CD4-positive, alpha-beta memory T cell (primary cell): ENCODE data around the gene SSC5D. TPM values are rescaled to one million over a fixed set of nuclear protein-coding genes. Genes with fewer than 3 reads are reported as not detected.

Experiments
- CTCF ChIA-PET: fragments of 350-600 bp; sonication (Branson Sonifier 250); formaldehyde crosslinking; loops from one replicate; lab custom pipeline; 2021; ENCODE audit warnings: inconsistent platforms; ENCODE audit not compliant: partially characterized antibody; lab: Charles Lee
- POLR2A ChIA-PET: fragments of 350-600 bp; sonication (Branson Sonifier 250); formaldehyde crosslinking; loops from one replicate; lab custom pipeline; 2021; ENCODE audit not compliant: partially characterized antibody; lab: Charles Lee
- DNase-seq, 5 donors: peaks; one replicate each; pipeline versions ENCODE4 v3.0.0 to v3.0.0-alpha.2; 2020 to 2022; ENCODE audit warnings: mixed read lengths in 1 of 5
- H3K27ac ChIP-seq: one replicate; pipeline ENCODE4 v1.7.0; 2013; ENCODE audit warnings: low read depth, low read length
- H3K27me3 ChIP-seq: 2 replicates; pipeline ENCODE4 v1.7.0; 2013; ENCODE audit warnings: mild to moderate bottlenecking, low read length, moderate library complexity; ENCODE audit not compliant: insufficient read depth
- H3K36me3 ChIP-seq: 2 replicates; pipeline ENCODE4 v1.7.0; 2013; ENCODE audit warnings: mild to moderate bottlenecking, low read length, moderate library complexity; ENCODE audit not compliant: insufficient read depth
- H3K4me1 ChIP-seq: 2 replicates; pipeline ENCODE4 v1.7.0; 2013; ENCODE audit warnings: mild to moderate bottlenecking, low read length, moderate library complexity; ENCODE audit not compliant: insufficient read depth
- H3K4me3 ChIP-seq, 2 donors: one replicate each; pipeline ENCODE4 v1.7.0; 2013; ENCODE audit warnings: low read length in 2 of 2, mild to moderate bottlenecking in 1 of 2
- H3K9me3 ChIP-seq, 2 donors: one replicate each; pipeline ENCODE4 v1.7.0; 2013; ENCODE audit warnings: low read length in 2 of 2, control low read depth in 1 of 2; ENCODE audit not compliant: control insufficient read depth in 1 of 2
- H3K27ac Mint-ChIP-seq, 7 donors: one replicate each; pipeline ENCODE4 v1.8.0; 2020 to 2021; ENCODE audit warnings: mixed read lengths in 7 of 7, mild to moderate bottlenecking in 6 of 7, inconsistent platforms in 3 of 7, moderate library complexity in 3 of 7
- H3K27me3 Mint-ChIP-seq, 2 donors: one replicate each; pipeline ENCODE4 v1.8.0; 2020 to 2021; ENCODE audit warnings: mixed read lengths in 2 of 2
- H3K36me3 Mint-ChIP-seq, 2 donors: one replicate each; pipeline ENCODE4 v1.8.0; 2020 to 2021; ENCODE audit warnings: mixed read lengths in 2 of 2, inconsistent platforms in 1 of 2, mild to moderate bottlenecking in 1 of 2
- H3K4me1 Mint-ChIP-seq, 4 donors: one replicate each; pipeline ENCODE4 v1.8.0; 2020 to 2021; ENCODE audit warnings: mixed read lengths in 4 of 4, mild to moderate bottlenecking in 1 of 4
- H3K4me3 Mint-ChIP-seq, 8 donors: one replicate each; pipeline ENCODE4 v1.8.0; 2020 to 2021; ENCODE audit warnings: mixed read lengths in 8 of 8, mild to moderate bottlenecking in 7 of 8, moderate library complexity in 6 of 8, inconsistent platforms in 3 of 8
- H3K9me3 Mint-ChIP-seq, 8 donors: one replicate each; pipeline ENCODE4 v1.8.0; 2020 to 2021; ENCODE audit warnings: mixed read lengths in 8 of 8, mild to moderate bottlenecking in 5 of 8, inconsistent platforms in 3 of 8, moderate library complexity in 1 of 8
- intact Hi-C: fragments of 100-400 bp; cut with micrococcal nuclease; formaldehyde crosslinking; loops from one replicate; pipeline ENCODE4 v1.15.1; 2023
- polyA plus RNA-seq, 2 donors: library from polyadenylated mRNA; unstranded; fragments of 300-500 nt; fragmentation: Illumina TruSeq; gene quantifications; one replicate each; pipeline ENCODE4 v1.2.3, GENCODE V29; 2021
- total RNA-seq, 2 experiments: library from RNA; stranded (reverse); gene quantifications; one replicate each; pipeline ENCODE4 v1.2.3, GENCODE V29; 2021

The SSC5D gene
- total and polyA plus RNA-seq, 4 experiments from 2014 or later: 0.20 to 0.36 TPM; not detected in 2

- Mint-ChIP-seq H3K36me3 (peaks cover 0 to 1% of the 10 kb centered on the region in 2 donors), H3K4me3 (no peak overlapping the region), H3K27me3 (peaks cover 5 to 13% of the 10 kb centered on the region in 2 donors), H3K9me3 (no peaks in the 10 kb centered on the region), H3K27ac (no peak overlapping the region), H3K4me1 (peaks cover 3 to 11% (median 5%) of the 10 kb centered on the region in 4 donors)
- H3K27me3 ChIP-seq: no peaks in the 10 kb centered on the region
- H3K36me3 ChIP-seq: no peaks in the 10 kb centered on the region
- ChIA-PET POLR2A (no interaction called here), CTCF (no interaction called here)
- no peaks in the 10 kb centered on the region for H3K9me3 ChIP-seq
- DNase-seq: no peak
- H3K27ac ChIP-seq: no peak overlapping the region
- no peak overlapping the region for H3K4me3 ChIP-seq
- intact Hi-C loops: no loop called here
- peaks cover 7% of the 10 kb centered on the region for H3K4me1 ChIP-seq
Observed at GRCh38 chr19:55488986-55489710, 912 bp downstream of the SSC5D start.

- DNase-seq: no peak
- Mint-ChIP-seq H3K27me3 (peaks cover 5 to 13% of the 10 kb centered on the region in 2 donors), H3K27ac (no peak overlapping the region), H3K9me3 (no peaks in the 10 kb centered on the region), H3K36me3 (peaks cover 0 to 1% of the 10 kb centered on the region in 2 donors), H3K4me1 (peaks cover 3 to 6% (median 6%) of the 10 kb centered on the region in 4 donors), H3K4me3 (no peak overlapping the region)
- ChIA-PET CTCF (interaction anchor here (3.3 kb wide), 1 partner anchor 14 kb away, joined by 19 read pairs; no protein-coding TSS in a partner anchor), POLR2A (no interaction called here)
- intact Hi-C loops: no loop called here
- H3K27ac ChIP-seq: no peak overlapping the region
- H3K4me1 ChIP-seq: no peaks in the 10 kb centered on the region
- no peak overlapping the region for H3K4me3 ChIP-seq
- H3K9me3 ChIP-seq: no peaks in the 10 kb centered on the region
- H3K36me3 ChIP-seq: no peaks in the 10 kb centered on the region
- H3K27me3 ChIP-seq: no peaks in the 10 kb centered on the region
Observed at GRCh38 chr19:55489711-55490477, 1.7 kb downstream of the SSC5D start.

- POLR2A ChIA-PET: no interaction called here
- CTCF ChIA-PET: interaction anchor here (3.3 kb wide), 1 partner anchor 13 kb away, joined by 19 read pairs; no protein-coding TSS in a partner anchor
Observed at GRCh38 chr19:55490478-55491432, 2.5 kb downstream of the SSC5D start.

GRCh38 chr19:55491546-55492360 lies 3.5 kb downstream of the SSC5D start:
- Histone ChIP-seq H3K27me3 (no peaks in the 10 kb centered on the region), H3K9me3 (no peaks in the 10 kb centered on the region), H3K36me3 (no peaks in the 10 kb centered on the region), H3K4me1 (no peaks in the 10 kb centered on the region), H3K27ac (no peak overlapping the region), H3K4me3 (no peak overlapping the region)
- ChIA-PET CTCF (interaction anchor here (1.2 to 3.3 kb wide), 2 partner anchors 12 to 24 kb away, joined by 3 to 19 read pairs; no protein-coding TSS in a partner anchor), POLR2A (no interaction called here)
- DNase-seq: no peak
- Mint-ChIP-seq H3K4me1 (peaks cover 0 to 2% (median 0%) of the 10 kb centered on the region in 4 donors), H3K27ac (peak overlapping the region in 2 of 7 donors; percentile 41 to 48), H3K9me3 (no peaks in the 10 kb centered on the region), H3K4me3 (no peak overlapping the region), H3K36me3 (no peaks in the 10 kb centered on the region), H3K27me3 (peaks cover 5 to 14% of the 10 kb centered on the region in 2 donors)
- intact Hi-C loops: no loop called here

More at GRCh38 chr19:55490478-55491432, 2.5 kb downstream of the SSC5D start:
- Mint-ChIP-seq H3K36me3 (no peaks in the 10 kb centered on the region), H3K4me1 (peaks cover 3 to 6% (median 5%) of the 10 kb centered on the region in 4 donors), H3K27ac (no peak overlapping the region), H3K9me3 (no peaks in the 10 kb centered on the region), H3K4me3 (no peak overlapping the region), H3K27me3 (peaks cover 5 to 14% of the 10 kb centered on the region in 2 donors)
- DNase-seq: no peak
- Histone ChIP-seq H3K9me3 (no peaks in the 10 kb centered on the region), H3K4me3 (no peak overlapping the region), H3K27me3 (no peaks in the 10 kb centered on the region), H3K36me3 (no peaks in the 10 kb centered on the region), H3K4me1 (no peaks in the 10 kb centered on the region), H3K27ac (no peak overlapping the region)
- intact Hi-C loops: no loop called here

- Histone ChIP-seq H3K27me3 (no peaks in the 10 kb centered on the region), H3K27ac (no peak overlapping the region), H3K36me3 (no peaks in the 10 kb centered on the region), H3K9me3 (no peaks in the 10 kb centered on the region), H3K4me1 (no peaks in the 10 kb centered on the region), H3K4me3 (no peak overlapping the region)
- Mint-ChIP-seq H3K27me3 (peaks cover 5 to 14% of the 10 kb centered on the region in 2 donors), H3K4me1 (peaks cover 0 to 2% (median 0%) of the 10 kb centered on the region in 4 donors), H3K27ac (peak overlapping the region in 1 of 7 donors; percentile 41), H3K36me3 (no peaks in the 10 kb centered on the region), H3K9me3 (no peaks in the 10 kb centered on the region), H3K4me3 (no peak overlapping the region)
- no peak for DNase-seq
- ChIA-PET POLR2A (no interaction called here), CTCF (interaction anchor here (1.2 to 3.3 kb wide), 2 partner anchors 11 to 25 kb away, joined by 3 to 19 read pairs; no protein-coding TSS in a partner anchor)
- intact Hi-C loops: no loop called here
Observed at GRCh38 chr19:55492362-55492944, 4.2 kb downstream of the SSC5D start.

GRCh38 chr19:55493052-55493644 lies 4.9 kb downstream of the SSC5D start:
- Histone ChIP-seq H3K4me3 (no peak overlapping the region), H3K27me3 (no peaks in the 10 kb centered on the region), H3K9me3 (no peaks in the 10 kb centered on the region), H3K27ac (no peak overlapping the region), H3K36me3 (no peaks in the 10 kb centered on the region), H3K4me1 (no peaks in the 10 kb centered on the region)
- ChIA-PET CTCF (interaction anchor here (0.8 to 3.5 kb wide), 3 partner anchors 10 to 24 kb away, joined by 3 to 19 read pairs (median 14); no protein-coding TSS in a partner anchor), POLR2A (no interaction called here)
- no peak overlapping the region for H3K27ac Mint-ChIP-seq
- H3K4me3 Mint-ChIP-seq: no peak overlapping the region
- peaks cover 5 to 12% of the 10 kb centered on the region in 2 donors for H3K27me3 Mint-ChIP-seq
- intact Hi-C loops: no loop called here
- H3K4me1 Mint-ChIP-seq: peaks cover 0 to 2% (median 0%) of the 10 kb centered on the region in 4 donors
- DNase-seq: no peak
- H3K9me3 Mint-ChIP-seq: no peaks in the 10 kb centered on the region
- H3K36me3 Mint-ChIP-seq: no peaks in the 10 kb centered on the region
